CD4-positive, alpha-beta T cell treated with Interleukin-15 for 4 hours (primary cell): Measurements from ENCODE around the gene DCAF11.
"Not testable (repeated sequence)": the region's sequence is repeated elsewhere in the genome, so short reads cannot be mapped to it uniquely, and the experiment has no call there.

Source experiments
- DNase-seq: peaks from one replicate; pipeline ENCODE4 v3.0.0-alpha.2; 2020; ENCODE audit warnings: low spot score

The DCAF11 gene

DNA sequence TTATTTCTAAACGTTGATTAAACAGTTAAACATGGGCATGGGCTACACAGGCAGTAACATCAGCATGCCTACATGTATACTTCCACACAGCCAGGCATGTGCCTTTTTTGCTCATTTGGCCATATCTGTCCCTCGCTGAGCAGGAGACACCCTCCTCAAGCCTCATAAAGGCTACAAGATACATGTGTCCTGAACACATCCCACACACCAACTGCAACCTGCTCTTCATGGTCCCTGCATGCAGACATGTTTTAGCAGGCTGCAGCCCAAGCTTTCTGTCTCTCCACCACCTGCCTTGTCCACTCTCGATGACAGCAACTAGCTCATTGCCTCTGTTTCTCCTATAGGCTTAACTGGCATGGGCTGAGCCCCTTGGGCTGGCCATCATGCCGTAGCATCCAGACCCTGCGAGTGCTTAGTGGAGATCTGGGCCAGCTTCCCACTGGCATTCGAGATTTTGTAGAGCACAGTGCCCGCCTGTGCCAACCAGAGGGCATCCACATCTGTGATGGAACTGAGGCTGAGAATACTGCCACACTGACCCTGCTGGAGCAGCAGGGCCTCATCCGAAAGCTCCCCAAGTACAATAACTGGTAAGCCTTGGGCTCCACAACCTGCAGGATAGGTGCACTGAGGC lies 17.9 kb upstream of the DCAF11 start:
- no peak for DNase-seq

DNA sequence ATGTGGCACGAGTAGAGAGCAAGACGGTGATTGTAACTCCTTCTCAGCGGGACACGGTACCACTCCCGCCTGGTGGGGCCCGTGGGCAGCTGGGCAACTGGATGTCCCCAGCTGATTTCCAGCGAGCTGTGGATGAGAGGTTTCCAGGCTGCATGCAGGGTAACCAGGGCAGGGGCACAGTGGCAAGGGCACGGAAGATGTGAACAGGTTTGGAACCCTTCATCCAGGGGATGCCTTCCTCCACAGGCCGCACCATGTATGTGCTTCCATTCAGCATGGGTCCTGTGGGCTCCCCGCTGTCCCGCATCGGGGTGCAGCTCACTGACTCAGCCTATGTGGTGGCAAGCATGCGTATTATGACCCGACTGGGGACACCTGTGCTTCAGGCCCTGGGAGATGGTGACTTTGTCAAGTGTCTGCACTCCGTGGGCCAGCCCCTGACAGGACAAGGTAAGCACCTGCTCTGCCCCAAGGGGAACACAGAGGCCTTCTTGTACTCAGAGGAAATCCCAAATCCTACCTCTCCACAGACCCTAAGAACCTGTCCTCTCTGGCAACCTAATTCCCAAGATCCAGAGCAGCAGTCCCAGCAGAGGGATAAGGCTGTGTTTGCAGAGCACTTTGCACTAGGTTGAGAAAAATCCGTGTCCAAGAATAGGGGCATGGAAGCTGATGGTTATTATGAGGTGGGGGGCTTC lies 16.2 kb upstream of the DCAF11 start:
- DNase-seq = no peak

DNA sequence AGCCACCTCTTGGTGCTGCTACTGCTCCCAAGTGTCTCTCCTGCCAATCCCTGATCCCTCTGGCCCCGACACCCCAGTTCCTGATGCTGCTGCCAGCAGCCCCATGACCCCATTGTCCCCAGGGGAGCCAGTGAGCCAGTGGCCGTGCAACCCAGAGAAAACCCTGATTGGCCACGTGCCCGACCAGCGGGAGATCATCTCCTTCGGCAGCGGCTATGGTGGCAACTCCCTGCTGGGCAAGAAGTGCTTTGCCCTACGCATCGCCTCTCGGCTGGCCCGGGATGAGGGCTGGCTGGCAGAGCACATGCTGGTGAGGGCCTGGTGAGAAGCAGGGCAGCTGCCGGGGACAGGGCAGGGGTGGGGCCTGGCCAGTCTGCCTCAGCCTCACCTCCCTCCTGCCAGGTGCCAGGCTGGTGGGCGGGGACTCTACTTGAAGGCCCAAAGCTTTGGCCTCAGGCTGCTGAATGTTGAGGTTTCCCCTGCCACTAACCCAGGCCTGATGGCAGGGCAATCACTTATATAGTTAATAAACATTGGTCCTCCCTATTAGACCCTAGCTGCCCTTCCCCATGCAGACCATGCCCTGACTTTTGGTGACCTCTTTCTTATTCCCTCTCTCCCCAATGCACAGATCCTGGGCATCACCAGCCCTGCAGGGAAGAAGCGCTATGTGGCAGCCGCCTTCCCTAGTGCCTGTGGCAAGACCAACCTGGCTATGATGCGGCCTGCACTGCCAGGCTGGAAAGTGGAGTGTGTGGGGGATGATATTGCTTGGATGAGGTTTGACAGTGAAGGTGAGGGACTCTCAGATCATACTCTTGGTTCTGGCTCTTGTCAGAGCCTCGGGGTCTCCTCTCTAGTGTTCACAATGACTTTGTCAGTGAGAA lies 15.4 kb upstream of the DCAF11 start:
- no peak for DNase-seq

DNA sequence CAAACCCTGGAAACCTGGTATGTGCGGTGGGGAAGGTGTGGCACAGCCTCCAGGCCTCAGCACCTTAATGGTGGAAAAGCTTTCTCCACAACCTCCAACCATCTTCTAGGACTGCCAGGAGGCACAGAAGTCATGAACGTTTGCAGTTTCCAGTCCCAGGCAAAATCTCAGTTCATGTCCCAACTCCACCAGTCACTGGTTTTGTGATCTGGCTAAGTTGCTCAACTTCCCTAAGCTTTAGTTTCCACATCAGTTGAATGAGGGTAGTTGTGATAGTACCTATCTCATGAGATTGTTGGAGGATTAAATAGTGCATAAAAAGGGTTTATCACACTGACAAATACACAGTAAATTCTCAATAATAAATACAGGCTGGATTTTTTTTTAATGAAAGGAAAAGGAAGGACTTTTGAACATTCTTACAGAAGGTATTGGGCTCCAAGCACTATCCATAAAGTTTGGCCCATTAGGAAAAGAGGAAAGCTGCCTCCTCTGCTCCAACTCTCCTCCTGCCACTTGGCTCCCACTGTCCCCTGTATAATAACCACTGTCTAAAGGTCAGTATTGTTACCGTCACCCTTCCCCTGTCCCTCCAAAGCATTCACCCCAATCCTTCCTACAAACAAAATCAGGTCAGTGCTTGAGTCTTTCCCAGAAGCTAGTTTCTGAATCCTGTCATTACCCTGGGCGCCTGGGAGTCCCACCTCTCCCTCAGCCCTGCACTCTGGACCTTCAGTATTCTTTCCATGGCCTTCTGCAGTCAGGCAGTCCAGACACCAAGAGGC lies 14.2 kb upstream of the DCAF11 start:
- DNase-seq = no peak

DNA sequence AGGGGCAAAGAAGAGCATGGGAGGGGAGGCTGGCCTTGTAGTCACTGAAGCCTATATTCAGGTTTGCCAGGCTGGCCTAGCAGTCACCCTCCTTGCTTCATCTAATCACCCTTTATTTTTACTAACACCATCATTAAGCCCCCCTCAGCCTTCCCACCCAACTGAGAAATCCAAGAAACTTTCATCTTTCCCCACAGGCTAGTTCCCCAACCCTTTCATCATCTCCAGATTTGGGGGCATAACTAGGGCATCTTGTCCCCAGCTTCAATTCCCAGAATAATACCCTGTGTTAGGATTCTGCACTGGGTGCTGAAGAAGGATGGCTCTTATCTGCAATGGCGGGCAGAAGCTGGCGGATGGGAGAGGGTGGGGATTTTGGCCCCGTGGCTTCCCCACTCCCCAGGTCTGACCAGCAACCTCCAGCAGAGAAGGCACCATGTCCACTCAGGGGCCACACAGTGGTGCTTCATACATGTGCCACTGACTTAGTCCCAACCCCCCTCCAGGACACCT lies 13.5 kb upstream of the DCAF11 start:
- no peak for DNase-seq

GRCh38 chr14:24102357-24103048 lies 12.1 kb upstream of the DCAF11 start:
- no peak for DNase-seq

- DNase-seq = no peak
Observed at GRCh38 chr14:24103451-24103850, 11.1 kb upstream of the DCAF11 start.

- DNase-seq = not testable (repeated sequence)
Observed at GRCh38 chr14:24105609-24106239, 8.9 kb upstream of the DCAF11 start.

DNA sequence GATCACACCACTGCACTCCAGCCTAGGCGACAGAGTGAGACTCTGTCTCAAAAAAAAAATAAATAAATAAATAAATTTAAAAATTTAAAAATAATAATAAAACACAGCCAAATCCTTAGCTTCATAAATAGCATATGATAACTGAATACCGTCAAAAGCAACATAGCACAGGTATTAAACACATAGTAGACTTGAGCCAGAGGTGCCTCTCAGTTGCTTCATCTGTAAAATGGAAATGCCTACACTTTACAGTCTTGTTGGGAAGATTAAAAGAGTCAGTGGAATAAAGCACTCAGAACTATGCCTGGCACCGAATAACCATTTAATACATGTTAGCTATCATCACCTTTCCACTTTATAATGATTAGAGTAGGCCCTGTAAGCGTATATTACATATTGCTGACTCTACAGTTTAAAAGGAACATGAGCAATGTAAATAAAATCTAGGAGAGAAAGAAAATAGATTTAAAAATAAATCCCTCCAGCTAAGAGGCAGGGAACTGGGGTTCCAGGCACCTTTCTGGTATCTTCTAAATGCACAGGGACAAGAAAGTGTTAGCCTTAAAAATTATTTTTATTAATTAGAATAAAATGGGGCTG lies 7.8 kb upstream of the DCAF11 start:
- no peak for DNase-seq

DNA sequence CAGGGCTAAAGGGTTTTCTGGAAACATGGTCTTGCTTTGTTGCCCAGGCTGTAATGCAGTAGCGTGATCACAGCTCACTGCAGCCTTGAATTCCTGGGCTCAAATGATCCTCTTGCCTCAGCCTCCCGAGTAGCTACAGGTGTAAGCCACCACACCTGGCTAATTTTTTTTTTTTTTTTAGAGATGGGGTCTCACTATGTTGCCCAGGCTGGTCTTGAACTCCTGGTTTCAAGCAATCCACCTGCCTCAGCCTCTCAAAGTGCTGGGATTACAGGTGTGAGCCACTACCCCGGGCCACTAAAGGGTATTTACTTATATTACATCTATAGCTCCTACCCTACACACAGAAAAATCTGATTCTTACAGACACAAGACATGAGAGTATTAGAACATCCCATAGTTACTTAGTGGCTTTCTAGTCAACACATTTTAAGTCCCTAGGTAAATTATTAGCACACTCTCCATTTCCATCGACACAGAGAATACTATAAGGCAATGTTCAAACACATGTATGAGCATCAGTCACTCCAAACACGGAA lies 6.2 kb upstream of the DCAF11 start:
- DNase-seq = no peak

- DNase-seq = no peak
Observed at GRCh38 chr14:24110060-24110459, 4.5 kb upstream of the DCAF11 start.

GRCh38 chr14:24110523-24110922 lies 4.1 kb upstream of the DCAF11 start:
- no peak for DNase-seq

DNA sequence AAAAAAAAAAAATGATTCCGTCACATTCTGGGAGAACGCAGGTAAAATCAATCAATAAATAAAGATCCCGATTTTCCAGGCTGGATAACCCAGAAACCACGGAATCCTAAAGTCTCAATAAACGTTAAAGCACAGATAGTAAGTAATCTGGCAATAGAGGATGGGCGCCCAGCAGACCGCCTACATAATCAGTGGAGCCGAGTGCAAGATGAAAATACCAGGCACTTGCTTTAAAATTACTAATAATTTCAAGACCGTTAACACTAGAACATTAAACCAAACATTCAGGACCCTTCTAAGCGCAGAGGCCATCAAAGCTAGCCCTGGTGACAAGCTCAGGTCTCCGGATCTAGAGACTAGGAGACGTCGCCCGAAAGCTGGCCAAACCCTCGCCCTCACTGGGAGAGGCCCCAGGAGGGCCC lies 1.2 kb upstream of the DCAF11 start:
- DNase-seq = no peak

DNA sequence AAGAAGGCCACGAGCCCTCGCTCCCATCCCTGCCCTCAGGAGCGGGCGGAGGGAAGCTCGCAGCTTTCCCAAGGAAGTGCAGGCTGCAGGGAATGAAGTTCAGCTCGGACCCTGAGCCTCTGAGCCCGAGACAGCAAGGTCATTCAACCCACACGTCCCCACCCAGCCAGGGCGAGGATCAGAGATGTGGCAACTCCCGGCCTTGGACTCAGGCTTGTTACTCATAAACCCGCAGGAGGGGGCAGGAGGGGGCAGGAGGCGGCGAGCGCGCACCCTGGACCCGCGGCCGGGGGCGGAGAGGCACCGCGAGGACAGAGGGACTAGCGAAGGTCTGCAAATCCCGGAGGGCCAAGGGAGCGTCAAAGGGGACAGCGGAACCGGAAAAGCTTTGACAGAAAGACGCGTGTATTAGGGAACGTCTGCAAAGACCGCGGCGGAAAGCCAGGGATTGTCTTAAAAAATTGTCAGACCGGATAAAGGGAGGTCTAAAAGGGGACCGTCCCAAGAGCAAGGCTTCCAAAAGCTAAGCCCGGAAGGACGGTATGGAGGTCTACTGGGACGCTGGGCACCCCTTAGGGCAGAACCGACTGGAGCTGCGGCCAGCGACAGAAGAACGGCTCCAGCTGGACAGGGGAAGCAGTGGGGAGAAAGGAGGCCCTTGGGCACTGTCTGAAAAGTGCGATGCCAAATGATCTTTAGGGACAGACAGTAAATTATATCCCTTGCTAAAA lies 611 bp upstream of the DCAF11 start:
- DNase-seq = peak; percentile 80

DNA sequence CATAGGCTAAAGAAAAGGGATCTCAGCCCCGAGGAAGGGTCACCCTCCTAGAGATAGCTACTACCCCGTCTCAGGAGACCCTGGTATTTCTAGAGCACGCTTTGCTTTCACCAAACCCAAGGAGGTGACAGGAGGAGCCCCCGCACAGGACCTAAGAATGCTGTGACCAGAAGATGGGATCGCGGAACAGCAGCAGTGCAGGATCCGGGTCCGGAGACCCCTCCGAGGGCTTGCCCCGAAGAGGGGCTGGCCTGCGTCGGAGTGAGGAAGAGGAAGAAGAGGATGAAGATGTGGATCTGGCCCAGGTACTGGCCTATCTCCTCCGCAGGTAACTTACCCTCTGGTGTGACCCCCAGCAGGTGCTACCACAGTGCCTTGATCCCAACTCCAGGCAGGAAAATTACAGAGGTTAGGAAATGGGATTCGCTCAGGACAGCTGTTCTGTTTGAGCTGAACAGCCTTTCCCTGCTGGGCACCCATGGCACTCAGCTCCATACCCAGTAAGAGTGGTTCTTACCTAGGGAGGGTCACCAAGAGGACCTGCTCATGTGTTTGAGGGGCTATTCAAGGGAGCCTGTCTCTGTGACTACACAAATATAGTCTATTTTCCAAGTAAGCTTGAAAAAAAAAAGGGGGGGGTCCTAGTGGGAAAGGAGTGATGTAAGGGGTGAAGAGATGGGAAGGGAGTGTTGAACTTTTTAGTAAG lies 998 bp downstream of the DCAF11 start:
- DNase-seq = no peak

DNA sequence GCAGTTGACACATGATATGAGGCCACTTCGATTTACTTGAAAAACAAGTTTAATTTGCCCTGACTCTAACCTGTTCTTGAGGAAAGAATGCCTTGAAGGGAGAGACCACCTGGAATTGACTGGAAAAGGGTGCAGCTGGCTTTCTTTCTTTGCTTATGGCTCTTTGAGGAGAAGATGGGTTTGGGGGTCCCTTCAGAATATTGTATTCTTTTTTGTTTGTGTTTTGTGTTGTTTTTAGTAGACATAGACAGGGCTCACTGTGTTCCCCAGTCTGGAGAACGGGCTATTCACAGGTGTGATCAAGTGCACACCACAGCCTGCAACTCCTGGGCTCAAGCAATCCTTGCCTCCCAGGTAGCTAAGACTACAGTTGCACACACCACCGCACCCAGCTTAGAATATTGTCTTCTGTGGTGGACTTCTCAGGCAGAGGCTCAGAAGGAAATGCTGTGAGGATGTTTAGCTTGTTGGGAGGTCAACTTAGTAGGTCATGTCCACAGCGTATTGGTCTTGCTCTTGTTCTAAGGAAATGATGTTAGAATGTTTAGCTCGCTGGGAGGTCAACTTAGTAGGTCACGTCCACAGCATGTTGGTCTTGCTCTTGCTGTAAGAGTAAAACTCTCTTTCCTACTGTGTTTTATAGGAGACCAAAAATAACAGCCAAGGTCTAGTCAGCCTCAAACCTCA lies 1.7 kb downstream of the DCAF11 start:
- DNase-seq = no peak

GRCh38 chr14:24117179-24117578 lies 2.6 kb downstream of the DCAF11 start:
- DNase-seq = no peak

DNA sequence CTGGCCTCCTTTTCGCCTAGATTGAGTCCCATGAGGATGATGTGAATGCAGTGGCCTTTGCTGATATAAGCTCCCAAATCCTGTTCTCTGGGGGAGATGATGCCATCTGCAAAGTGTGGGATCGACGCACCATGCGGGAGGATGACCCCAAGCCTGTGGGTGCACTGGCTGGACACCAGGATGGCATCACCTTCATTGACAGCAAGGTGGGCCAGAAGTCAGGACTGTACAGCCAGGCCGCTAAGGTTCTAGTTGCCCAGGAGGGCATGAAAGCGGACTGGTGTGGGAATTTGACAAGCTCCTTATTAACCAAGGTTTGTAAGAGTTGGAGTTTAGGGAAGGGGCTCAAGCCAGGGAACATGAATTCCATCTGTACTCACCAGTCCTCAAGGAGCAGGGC lies 5.1 kb downstream of the DCAF11 start:
- no peak for DNase-seq
